GM23338 (cell line): ENCODE data around the gene NCR2. TPM values are rescaled to one million over a fixed set of nuclear protein-coding genes. Genes with fewer than 3 reads are reported as not detected.

ENCODE experiments used
- ATAC-seq: fragments of 200-7000 bp; cut with Tn5 transposase; 3 replicates; pipeline ENCODE4 v1.9.1; 2020
- DNase-seq: peaks from one replicate; pipeline ENCODE4 v3.0.0-alpha.2; 2015; ENCODE audit warnings: low spot score
- H2AFZ ChIP-seq: fragments of 200-600 bp; sonication (generic); 2 replicates; pipeline ENCODE4 v1.8.0; 2016; ENCODE audit warnings: antibody characterized with exemption, mild to moderate bottlenecking, moderate library complexity
- H3F3A ChIP-seq: fragments of 200-600 bp; sonication (generic); replicated peaks from 2 replicates; pipeline ENCODE4 v1.8.0; 2017; ENCODE audit warnings: antibody characterized with exemption, mixed run types, low read depth
- H3K27ac ChIP-seq: fragments of 200-600 bp; sonication (generic); 2 replicates; pipeline ENCODE4 v1.6.1; 2016; ENCODE audit warnings: low read depth
- H3K27me3 ChIP-seq: fragments of 200-600 bp; sonication (generic); 2 replicates; pipeline ENCODE4 v1.8.0; 2016; ENCODE audit warnings: mild to moderate bottlenecking, mixed run types, moderate library complexity; ENCODE audit not compliant: insufficient read depth
- H3K36me3 ChIP-seq: fragments of 200-600 bp; sonication (generic); 2 replicates; pipeline ENCODE4 v1.8.0; 2016; ENCODE audit warnings: mild to moderate bottlenecking; ENCODE audit not compliant: insufficient read depth
- H3K4me1 ChIP-seq: fragments of 200-600 bp; sonication (generic); 2 replicates; pipeline ENCODE4 v1.8.0; 2016; ENCODE audit warnings: mild to moderate bottlenecking, moderate library complexity; ENCODE audit not compliant: insufficient read depth
- H3K4me2 ChIP-seq: fragments of 200-600 bp; sonication (generic); 2 replicates; pipeline ENCODE4 v1.7.1; 2017; ENCODE audit warnings: mixed run types
- H3K4me3 ChIP-seq: fragments of 200-600 bp; sonication (generic); 2 replicates; pipeline ENCODE4 v1.6.1; 2016; ENCODE audit warnings: mixed run types
- H3K79me2 ChIP-seq: fragments of 200-600 bp; sonication (generic); replicated peaks from 2 replicates; pipeline ENCODE4 v1.8.0; 2017; ENCODE audit warnings: mild to moderate bottlenecking; ENCODE audit not compliant: insufficient read depth
- H3K9me2 ChIP-seq: fragments of 200-600 bp; sonication (generic); 2 replicates; pipeline ENCODE4 v1.8.0; 2017; ENCODE audit not compliant: insufficient read depth
- H4K20me1 ChIP-seq: fragments of 200-600 bp; sonication (generic); replicated peaks from 2 replicates; pipeline ENCODE4 v1.8.0; 2017; ENCODE audit warnings: mild to moderate bottlenecking; ENCODE audit not compliant: insufficient read depth
- H3K27ac Mint-ChIP-seq: 2 replicates; pipeline ENCODE4 v1.8.0; 2020; ENCODE audit warnings: inconsistent platforms, mild to moderate bottlenecking, moderate library complexity, mixed read lengths
- H3K27me3 Mint-ChIP-seq: 3 replicates; pipeline ENCODE4 v1.8.0; 2022; ENCODE audit warnings: low read depth, mild to moderate bottlenecking, moderate library complexity, mixed read lengths, inconsistent platforms; ENCODE audit not compliant: insufficient read depth, poor library complexity
- H3K36me3 Mint-ChIP-seq: 3 replicates; pipeline ENCODE4 v1.8.0; 2021; ENCODE audit warnings: low read depth, mild to moderate bottlenecking, inconsistent platforms, moderate library complexity, mixed read lengths
- H3K4me1 Mint-ChIP-seq: 3 replicates; pipeline ENCODE4 v1.8.0; 2020; ENCODE audit warnings: mild to moderate bottlenecking, inconsistent platforms, mixed read lengths
- H3K4me3 Mint-ChIP-seq: 3 replicates; pipeline ENCODE4 v1.8.0; 2021; ENCODE audit warnings: moderate library complexity, mild to moderate bottlenecking, inconsistent platforms, mixed read lengths
- H3K9me3 Mint-ChIP-seq: 3 replicates; pipeline ENCODE4 v1.8.0; 2020; ENCODE audit warnings: moderate library complexity, mild to moderate bottlenecking, inconsistent platforms, mixed read lengths
- CREB1 ChIP-seq: fragments of 250-450 bp; sonication (Bioruptor Pico); IDR thresholded peaks from 2 replicates; pipeline ENCODE4 v1.5.0; 2020; ENCODE audit warnings: low read depth, mild to moderate bottlenecking, moderate library complexity
- EZH2 ChIP-seq: fragments of 200-600 bp; sonication (generic); IDR thresholded peaks from one replicate; pipeline ENCODE4 v1.8.0; 2017; ENCODE audit warnings: antibody characterized with exemption, mild to moderate bottlenecking, low read depth; ENCODE audit not compliant: unreplicated experiment
- EZH2phosphoT487 ChIP-seq: fragments of 200-600 bp; sonication (generic); IDR thresholded peaks from one replicate; pipeline ENCODE4 v1.8.1; 2018; ENCODE audit warnings: antibody characterized with exemption; ENCODE audit not compliant: unreplicated experiment
- JUNB ChIP-seq: IDR thresholded peaks from one replicate; pipeline ENCODE4 v1.6.1; 2016; ENCODE audit warnings: antibody characterized with exemption; ENCODE audit not compliant: unreplicated experiment
- NANOG ChIP-seq: IDR thresholded peaks from 2 replicates; pipeline ENCODE4 v1.6.1; 2016; ENCODE audit warnings: antibody characterized with exemption, borderline replicate concordance
- POLR2AphosphoS5 ChIP-seq: IDR thresholded peaks from 2 replicates; pipeline ENCODE4 v1.6.1; 2016; ENCODE audit warnings: antibody characterized with exemption, low read depth
- STAT1 ChIP-seq: IDR thresholded peaks from one replicate; pipeline ENCODE4 v1.6.1; 2016; ENCODE audit warnings: antibody characterized with exemption; ENCODE audit not compliant: unreplicated experiment
- ZNF114 ChIP-seq: fragments of 250-450 bp; sonication (Bioruptor Pico); IDR thresholded peaks from 2 replicates; pipeline ENCODE4 v1.5.0; 2020; ENCODE audit warnings: mild to moderate bottlenecking, moderate library complexity
- ZNF331 ChIP-seq: fragments of 250-450 bp; sonication (Bioruptor Pico); IDR thresholded peaks from 2 replicates; pipeline ENCODE4 v1.5.0; 2020; ENCODE audit warnings: low read depth, mild to moderate bottlenecking, moderate library complexity
- polyA plus RNA-seq: library from polyadenylated mRNA; unstranded; fragments of >200 nt; fragmentation: Nextera tagmentation; extraction: Ambion mirVana; gene quantifications from 2 replicates; pipeline ENCODE4 v1.2.1, GENCODE V29; 2016
- total RNA-seq: library from RNA; depleted of rRNA; stranded (reverse); fragments of >200 nt; shearing (Covaris generic); gene quantifications from 2 replicates; pipeline ENCODE4 v1.2.3, GENCODE V29; 2014
- TF ChIP-seq, protein P1 (sequence below): fragments of 250-450 bp; sonication (Bioruptor Pico); IDR thresholded peaks from 2 replicates; pipeline ENCODE4 v1.5.0; 2020; ENCODE audit warnings: mild to moderate bottlenecking, moderate library complexity
- TF ChIP-seq, protein P2 (sequence below): IDR thresholded peaks from 2 replicates; pipeline ENCODE4 v1.6.1; 2016; ENCODE audit warnings: antibody characterized with exemption
- TF ChIP-seq, protein P3 (sequence below), 2 experiments: fragments of 200-600 bp in 1 of 2; sonication (generic) in 1 of 2; conservative IDR thresholded peaks; 2 replicates each; pipeline versions ENCODE4 v1.5.1 to v1.6.1; 2016 to 2017; ENCODE audit warnings: antibody characterized with exemption in 2 of 2, low read depth in 2 of 2, mild to moderate bottlenecking in 2 of 2, moderate library complexity in 1 of 2
- TF ChIP-seq, protein P4 (sequence below): IDR thresholded peaks from one replicate; pipeline ENCODE4 v1.6.1; 2018; ENCODE audit warnings: antibody characterized with exemption; ENCODE audit not compliant: unreplicated experiment

Gene NCR2
- total and polyA plus RNA-seq, 2 experiments from 2014 or later, result not detected

DNA sequence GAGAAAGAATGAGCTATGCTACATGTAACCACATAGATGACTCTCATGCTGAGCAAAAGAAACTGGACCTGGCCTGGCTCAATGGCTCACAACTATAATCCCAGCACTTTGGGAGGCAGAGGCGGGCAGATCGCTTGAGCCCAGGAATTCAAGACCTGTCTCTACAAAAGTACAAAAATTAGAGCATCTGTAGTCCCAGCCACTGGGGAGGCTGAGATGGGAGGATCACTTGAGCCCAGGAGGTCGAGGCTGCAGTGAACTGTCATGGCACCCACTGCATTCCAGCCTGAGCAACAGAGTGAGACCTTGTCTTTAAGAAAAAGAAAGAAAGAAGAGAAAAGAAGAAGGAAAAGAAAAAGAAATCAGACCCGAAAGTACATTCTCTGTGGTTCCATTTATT is 41.7 kb downstream of the NCR2 start:
- H3K27ac Mint-ChIP-seq, result no peak overlapping the region
- no peak for DNase-seq
- Histone ChIP-seq H3F3A (0 out of 2 replicates have a peak, but pooled peaks cover 21% of the 10 kb centered on the region), H3K36me3 (no peaks in the 10 kb centered on the region), H2AFZ (no peak overlapping the region), H3K27me3 (peaks cover 100% of the 10 kb centered on the region), H4K20me1 (peaks cover 7% of the 10 kb centered on the region), H3K4me1 (peaks cover 35% of the 10 kb centered on the region), H3K79me2 (no peaks in the 10 kb centered on the region), H3K27ac (no peak overlapping the region), H3K4me2 (no peak overlapping the region), H3K4me3 (no peak overlapping the region), H3K9me2 (no peaks in the 10 kb centered on the region)
- H3K27me3 Mint-ChIP-seq, result peaks cover 73% of the 10 kb centered on the region
- no peaks in the 10 kb centered on the region for H3K36me3 Mint-ChIP-seq
- no peak overlapping the region for H3K4me3 Mint-ChIP-seq
- H3K4me1 Mint-ChIP-seq, result peaks cover 33% of the 10 kb centered on the region
- no peak for ATAC-seq
- H3K9me3 Mint-ChIP-seq, result no peaks in the 10 kb centered on the region; the same call in 2 of the 3 replicates
- TF ChIP-seq NANOG, result no peak
- no peak for TF ChIP-seq ZNF114 (CRISPR knock-in tag)
- TF ChIP-seq CREB1, result no peak
- TF ChIP-seq, protein P1, sequence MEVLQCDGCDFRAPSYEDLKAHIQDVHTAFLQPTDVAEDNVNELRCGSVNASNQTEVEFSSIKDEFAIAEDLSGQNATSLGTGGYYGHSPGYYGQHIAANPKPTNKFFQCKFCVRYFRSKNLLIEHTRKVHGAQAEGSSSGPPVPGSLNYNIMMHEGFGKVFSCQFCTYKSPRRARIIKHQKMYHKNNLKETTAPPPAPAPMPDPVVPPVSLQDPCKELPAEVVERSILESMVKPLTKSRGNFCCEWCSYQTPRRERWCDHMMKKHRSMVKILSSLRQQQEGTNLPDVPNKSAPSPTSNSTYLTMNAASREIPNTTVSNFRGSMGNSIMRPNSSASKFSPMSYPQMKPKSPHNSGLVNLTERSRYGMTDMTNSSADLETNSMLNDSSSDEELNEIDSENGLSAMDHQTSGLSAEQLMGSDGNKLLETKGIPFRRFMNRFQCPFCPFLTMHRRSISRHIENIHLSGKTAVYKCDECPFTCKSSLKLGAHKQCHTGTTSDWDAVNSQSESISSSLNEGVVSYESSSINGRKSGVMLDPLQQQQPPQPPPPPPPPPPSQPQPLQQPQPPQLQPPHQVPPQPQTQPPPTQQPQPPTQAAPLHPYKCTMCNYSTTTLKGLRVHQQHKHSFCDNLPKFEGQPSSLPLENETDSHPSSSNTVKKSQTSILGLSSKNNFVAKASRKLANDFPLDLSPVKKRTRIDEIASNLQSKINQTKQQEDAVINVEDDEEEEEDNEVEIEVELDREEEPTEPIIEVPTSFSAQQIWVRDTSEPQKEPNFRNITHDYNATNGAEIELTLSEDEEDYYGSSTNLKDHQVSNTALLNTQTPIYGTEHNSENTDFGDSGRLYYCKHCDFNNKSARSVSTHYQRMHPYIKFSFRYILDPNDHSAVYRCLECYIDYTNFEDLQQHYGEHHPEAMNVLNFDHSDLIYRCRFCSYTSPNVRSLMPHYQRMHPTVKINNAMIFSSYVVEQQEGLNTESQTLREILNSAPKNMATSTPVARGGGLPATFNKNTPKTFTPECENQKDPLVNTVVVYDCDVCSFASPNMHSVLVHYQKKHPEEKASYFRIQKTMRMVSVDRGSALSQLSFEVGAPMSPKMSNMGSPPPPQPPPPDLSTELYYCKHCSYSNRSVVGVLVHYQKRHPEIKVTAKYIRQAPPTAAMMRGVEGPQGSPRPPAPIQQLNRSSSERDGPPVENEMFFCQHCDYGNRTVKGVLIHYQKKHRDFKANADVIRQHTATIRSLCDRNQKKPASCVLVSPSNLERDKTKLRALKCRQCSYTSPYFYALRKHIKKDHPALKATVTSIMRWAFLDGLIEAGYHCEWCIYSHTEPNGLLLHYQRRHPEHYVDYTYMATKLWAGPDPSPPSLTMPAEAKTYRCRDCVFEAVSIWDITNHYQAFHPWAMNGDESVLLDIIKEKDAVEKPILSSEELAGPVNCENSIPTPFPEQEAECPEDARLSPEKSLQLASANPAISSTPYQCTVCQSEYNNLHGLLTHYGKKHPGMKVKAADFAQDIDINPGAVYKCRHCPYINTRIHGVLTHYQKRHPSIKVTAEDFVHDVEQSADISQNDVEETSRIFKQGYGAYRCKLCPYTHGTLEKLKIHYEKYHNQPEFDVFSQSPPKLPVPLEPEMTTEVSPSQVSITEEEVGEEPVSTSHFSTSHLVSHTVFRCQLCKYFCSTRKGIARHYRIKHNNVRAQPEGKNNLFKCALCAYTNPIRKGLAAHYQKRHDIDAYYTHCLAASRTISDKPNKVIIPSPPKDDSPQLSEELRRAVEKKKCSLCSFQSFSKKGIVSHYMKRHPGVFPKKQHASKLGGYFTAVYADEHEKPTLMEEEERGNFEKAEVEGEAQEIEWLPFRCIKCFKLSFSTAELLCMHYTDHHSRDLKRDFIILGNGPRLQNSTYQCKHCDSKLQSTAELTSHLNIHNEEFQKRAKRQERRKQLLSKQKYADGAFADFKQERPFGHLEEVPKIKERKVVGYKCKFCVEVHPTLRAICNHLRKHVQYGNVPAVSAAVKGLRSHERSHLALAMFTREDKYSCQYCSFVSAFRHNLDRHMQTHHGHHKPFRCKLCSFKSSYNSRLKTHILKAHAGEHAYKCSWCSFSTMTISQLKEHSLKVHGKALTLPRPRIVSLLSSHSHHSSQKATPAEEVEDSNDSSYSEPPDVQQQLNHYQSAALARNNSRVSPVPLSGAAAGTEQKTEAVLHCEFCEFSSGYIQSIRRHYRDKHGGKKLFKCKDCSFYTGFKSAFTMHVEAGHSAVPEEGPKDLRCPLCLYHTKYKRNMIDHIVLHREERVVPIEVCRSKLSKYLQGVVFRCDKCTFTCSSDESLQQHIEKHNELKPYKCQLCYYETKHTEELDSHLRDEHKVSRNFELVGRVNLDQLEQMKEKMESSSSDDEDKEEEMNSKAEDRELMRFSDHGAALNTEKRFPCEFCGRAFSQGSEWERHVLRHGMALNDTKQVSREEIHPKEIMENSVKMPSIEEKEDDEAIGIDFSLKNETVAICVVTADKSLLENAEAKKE (CRISPR knock-in tag), result no peak
- TF ChIP-seq POLR2AphosphoS5, result no peak
- TF ChIP-seq, protein P2, sequence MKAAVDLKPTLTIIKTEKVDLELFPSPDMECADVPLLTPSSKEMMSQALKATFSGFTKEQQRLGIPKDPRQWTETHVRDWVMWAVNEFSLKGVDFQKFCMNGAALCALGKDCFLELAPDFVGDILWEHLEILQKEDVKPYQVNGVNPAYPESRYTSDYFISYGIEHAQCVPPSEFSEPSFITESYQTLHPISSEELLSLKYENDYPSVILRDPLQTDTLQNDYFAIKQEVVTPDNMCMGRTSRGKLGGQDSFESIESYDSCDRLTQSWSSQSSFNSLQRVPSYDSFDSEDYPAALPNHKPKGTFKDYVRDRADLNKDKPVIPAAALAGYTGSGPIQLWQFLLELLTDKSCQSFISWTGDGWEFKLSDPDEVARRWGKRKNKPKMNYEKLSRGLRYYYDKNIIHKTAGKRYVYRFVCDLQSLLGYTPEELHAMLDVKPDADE, result no peak
- TF ChIP-seq JUNB, result no peak
- TF ChIP-seq, protein P3, sequence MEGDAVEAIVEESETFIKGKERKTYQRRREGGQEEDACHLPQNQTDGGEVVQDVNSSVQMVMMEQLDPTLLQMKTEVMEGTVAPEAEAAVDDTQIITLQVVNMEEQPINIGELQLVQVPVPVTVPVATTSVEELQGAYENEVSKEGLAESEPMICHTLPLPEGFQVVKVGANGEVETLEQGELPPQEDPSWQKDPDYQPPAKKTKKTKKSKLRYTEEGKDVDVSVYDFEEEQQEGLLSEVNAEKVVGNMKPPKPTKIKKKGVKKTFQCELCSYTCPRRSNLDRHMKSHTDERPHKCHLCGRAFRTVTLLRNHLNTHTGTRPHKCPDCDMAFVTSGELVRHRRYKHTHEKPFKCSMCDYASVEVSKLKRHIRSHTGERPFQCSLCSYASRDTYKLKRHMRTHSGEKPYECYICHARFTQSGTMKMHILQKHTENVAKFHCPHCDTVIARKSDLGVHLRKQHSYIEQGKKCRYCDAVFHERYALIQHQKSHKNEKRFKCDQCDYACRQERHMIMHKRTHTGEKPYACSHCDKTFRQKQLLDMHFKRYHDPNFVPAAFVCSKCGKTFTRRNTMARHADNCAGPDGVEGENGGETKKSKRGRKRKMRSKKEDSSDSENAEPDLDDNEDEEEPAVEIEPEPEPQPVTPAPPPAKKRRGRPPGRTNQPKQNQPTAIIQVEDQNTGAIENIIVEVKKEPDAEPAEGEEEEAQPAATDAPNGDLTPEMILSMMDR (conservative IDR thresholded peaks at IDR 0.05; ENCODE audit: low read depth in 2 of 2), result no peak
- no peak for TF ChIP-seq EZH2
- TF ChIP-seq, protein P4, sequence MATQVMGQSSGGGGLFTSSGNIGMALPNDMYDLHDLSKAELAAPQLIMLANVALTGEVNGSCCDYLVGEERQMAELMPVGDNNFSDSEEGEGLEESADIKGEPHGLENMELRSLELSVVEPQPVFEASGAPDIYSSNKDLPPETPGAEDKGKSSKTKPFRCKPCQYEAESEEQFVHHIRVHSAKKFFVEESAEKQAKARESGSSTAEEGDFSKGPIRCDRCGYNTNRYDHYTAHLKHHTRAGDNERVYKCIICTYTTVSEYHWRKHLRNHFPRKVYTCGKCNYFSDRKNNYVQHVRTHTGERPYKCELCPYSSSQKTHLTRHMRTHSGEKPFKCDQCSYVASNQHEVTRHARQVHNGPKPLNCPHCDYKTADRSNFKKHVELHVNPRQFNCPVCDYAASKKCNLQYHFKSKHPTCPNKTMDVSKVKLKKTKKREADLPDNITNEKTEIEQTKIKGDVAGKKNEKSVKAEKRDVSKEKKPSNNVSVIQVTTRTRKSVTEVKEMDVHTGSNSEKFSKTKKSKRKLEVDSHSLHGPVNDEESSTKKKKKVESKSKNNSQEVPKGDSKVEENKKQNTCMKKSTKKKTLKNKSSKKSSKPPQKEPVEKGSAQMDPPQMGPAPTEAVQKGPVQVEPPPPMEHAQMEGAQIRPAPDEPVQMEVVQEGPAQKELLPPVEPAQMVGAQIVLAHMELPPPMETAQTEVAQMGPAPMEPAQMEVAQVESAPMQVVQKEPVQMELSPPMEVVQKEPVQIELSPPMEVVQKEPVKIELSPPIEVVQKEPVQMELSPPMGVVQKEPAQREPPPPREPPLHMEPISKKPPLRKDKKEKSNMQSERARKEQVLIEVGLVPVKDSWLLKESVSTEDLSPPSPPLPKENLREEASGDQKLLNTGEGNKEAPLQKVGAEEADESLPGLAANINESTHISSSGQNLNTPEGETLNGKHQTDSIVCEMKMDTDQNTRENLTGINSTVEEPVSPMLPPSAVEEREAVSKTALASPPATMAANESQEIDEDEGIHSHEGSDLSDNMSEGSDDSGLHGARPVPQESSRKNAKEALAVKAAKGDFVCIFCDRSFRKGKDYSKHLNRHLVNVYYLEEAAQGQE, result no peak
- no peak for TF ChIP-seq STAT1
- no peak for TF ChIP-seq ZNF331 (CRISPR knock-in tag)
- TF ChIP-seq EZH2phosphoT487, result no peak
